Activated T-helper 1 cell treated with Interleukin-2 at 50 U/mL for 16 hours (primary cell): ENCODE data around the gene NOS1AP.
"Not testable (repeated sequence)": the region's sequence is repeated elsewhere in the genome, so short reads cannot be mapped to it uniquely, and the experiment has no call there.

Experiments
- DNase-seq: peaks from one replicate; pipeline ENCODE4 v3.0.0-alpha.2; 2020; ENCODE audit warnings: low read depth

The NOS1AP gene

GRCh38 chr1:162169031-162169790 is 99.7 kb downstream of the NOS1AP start:
- no peak for DNase-seq

- no peak for DNase-seq
These were observed 101.6 kb downstream of the NOS1AP start for GRCh38 chr1:162171111-162171510.

GRCh38 chr1:162172311-162173102 is 103.0 kb downstream of the NOS1AP start:
- DNase-seq, result no peak

- not testable (repeated sequence) for DNase-seq
These were observed 104.1 kb downstream of the NOS1AP start for GRCh38 chr1:162173607-162174006.

DNA sequence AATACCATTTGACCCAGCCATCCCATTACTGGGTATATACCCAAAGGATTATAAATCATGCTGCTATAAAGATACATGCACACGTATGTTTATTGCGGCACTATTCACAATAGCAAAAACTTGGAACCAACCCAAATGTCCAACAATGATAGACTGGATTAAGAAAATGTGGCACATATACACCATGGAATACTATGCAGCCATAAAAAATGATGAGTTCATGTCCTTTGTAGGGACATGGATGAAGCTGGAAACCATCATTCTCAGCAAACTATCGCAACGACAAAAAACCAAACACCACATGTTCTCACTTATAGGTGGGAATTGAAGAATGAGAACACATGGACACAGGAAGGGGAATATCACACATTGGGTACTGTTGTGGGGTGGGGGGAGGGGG is 104.5 kb downstream of the NOS1AP start:
- DNase-seq, result not testable (repeated sequence)

DNA sequence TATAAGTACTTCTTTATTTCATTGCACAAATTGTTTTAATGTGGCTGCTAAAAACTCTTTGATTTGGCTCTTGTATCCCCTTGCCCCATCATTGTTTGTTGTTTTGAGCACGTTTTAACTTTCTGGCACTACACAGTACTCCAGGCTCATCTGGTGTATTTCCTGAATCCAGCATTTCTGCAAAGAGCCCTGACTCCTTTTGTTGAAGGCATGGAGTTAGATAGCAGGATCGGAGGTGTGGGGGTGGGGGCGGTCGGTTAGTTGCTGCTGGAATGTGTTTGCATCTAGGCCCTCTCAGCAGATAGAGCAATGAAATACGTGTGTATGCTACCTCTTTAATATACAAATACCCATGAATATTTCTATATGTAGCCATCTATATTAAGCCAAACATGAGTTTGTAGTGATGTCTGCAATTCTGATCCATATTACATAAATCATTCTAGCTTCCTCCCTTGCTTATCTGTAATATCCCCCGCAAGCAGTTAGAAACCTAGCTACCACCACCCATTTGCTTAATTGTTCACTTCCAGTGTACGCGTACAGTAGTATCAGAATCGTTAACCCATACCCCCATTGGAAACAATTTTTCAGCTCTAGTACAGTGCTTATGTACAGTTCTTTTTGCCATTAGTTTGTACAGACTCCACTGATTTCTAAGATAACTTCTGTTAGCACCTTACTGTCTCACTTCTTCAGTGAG is 106.0 kb downstream of the NOS1AP start:
- DNase-seq, result no peak

DNA sequence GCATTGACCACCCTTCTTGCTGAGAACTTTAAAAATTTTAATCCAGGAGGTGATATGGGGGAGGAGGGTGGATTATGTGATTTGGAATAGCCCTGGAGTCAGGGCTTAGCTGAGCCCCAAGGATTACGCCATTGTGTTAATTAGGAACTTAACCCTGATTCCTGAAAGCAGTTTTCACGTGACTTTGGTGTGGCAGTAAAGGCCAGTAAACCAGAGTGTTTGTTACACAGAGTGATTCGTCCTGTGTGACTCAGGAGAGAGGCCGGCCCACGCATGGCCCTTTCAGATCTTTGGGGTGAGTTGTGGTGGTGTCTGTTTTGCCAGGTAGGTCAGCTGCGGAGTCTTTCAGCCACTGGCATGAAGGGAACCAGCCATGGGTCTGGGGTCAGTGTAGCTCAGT is 107.6 kb downstream of the NOS1AP start:
- DNase-seq, result no peak

- no peak for DNase-seq
These were observed 108.9 kb downstream of the NOS1AP start for GRCh38 chr1:162178432-162178831.

DNA sequence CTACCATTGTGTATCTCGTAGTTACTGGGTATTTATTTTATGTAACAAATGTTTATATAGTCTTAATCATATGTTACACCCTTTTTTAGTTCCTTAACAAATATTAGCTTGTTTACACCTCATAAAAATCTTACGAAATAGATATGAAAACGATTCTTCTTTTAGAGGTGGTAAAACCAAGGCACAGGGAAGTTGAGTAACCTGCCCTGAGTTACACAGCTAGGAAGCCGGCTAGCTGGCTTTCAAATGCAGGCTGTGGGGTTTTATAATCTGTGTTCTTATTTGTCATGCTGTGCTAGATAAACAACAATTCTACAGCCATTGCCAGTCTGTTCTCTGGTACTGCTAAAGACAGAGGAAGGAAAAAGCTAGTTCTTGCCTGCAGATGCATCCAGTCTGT is 109.6 kb downstream of the NOS1AP start:
- no peak for DNase-seq

- no peak for DNase-seq
These were observed 111.3 kb downstream of the NOS1AP start for GRCh38 chr1:162180813-162181212.

DNA sequence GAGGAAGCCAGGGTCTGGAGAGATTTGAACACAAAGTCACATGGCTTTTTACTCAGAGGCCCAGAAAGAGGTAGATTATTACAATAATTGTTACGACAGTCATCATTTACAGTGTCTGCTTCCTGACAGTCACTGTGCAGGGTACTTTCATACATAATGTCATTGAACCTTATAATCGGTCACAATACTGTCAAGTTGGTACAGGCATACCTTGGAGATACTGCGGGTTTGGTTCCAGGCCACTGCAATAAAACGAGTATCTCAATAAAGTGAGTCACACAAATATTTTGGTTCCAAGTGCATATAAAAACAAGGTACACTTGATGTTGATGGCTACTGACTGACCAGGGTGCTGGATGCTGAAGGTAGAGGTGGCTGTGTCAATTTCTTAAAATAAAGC is 112.6 kb downstream of the NOS1AP start:
- DNase-seq, result no peak

GRCh38 chr1:162185314-162186025 is 116.0 kb downstream of the NOS1AP start:
- DNase-seq, result no peak

- no peak for DNase-seq
These were observed 116.5 kb downstream of the NOS1AP start for GRCh38 chr1:162186026-162186374.

GRCh38 chr1:162186406-162186805 is 116.9 kb downstream of the NOS1AP start:
- DNase-seq, result no peak

DNA sequence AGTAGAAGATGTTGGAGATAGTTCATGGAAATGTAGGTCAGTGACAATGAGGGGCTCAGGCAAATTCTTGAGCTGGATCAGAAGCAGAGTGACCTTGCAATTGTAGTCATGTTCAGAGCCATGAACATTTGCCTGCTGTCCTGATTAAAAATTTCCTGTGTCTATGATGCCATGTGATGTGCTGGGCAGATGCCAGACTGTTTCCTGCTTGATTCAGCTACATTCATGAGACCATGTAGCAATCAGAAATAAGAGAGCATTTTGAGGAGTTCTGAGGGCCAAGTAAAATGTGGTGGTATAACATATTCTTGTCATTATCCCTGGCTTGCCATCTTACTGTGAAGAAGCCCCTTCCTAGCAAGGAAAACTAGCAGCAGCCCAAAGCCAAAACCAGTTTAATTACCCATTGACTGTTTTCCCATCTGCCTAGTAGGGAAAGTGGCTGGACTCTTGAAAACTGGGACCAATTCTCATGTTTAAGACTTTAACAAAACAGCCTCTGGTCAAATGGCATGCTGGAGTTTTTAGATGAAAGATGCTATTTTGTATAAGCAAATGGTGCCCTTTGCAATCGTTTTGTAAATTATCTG is 118.3 kb downstream of the NOS1AP start:
- no peak for DNase-seq

DNA sequence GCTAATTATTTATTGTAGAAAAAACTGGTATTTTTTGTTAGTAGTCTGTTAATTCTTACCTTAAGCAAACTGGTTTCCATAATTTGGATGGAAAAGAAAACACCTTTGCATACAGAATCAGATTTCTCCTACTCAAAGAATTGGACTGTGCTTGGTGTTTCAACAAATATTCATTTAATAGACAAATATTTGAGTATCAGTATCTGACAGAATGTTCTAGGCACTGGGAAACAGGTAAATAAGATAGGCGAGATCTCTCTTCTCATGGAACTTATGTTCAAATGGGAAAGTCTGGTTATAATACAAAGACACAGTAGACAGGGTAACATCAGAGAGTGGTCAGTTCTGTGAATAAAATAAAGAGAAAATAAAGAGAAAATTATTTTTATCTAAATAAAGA is 119.9 kb downstream of the NOS1AP start:
- DNase-seq, result no peak

DNA sequence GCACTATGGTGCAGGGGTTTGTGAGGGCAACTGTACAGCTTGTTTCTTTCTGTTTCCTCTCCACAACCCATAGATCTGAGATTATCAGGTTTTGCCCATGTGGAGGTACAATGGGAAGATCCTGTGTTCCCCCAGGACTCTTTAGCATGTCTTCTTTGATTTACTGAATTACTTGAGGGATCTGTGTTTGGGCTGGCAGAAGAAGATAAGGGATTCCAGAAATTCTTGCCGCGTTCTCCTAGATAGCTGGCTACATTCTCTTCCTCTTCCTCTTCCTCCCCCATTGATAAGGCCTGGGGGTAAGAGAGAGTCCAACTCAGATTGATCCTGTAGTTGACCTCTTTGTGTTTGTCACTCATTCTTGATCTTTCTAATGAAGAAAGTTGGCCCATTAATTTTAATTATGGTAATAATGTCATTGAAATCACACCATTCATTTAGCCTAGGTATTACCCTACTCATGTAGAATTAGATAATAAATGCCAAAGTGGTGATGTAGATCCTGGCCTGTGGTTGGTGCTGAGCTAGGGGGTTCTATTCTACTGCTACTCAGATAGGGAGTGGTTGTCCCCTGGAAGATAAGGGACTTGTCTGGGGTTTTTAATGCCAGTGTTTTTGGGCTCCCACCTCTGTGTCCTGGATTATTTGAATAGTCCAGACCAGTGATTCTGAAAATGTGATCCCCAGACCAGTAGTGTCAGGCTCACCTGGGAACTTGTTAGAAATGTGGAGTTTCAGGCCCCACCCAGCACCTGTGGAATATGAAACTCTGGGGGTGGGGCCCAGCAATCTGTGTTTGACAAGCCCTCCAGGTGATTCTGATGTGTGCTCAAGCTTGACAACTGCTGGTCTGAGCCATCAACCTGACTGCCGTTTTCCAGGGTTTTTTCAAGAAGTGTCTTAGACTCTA is 122.2 kb downstream of the NOS1AP start:
- DNase-seq, result no peak

GRCh38 chr1:162192306-162192678 is 122.8 kb downstream of the NOS1AP start:
- DNase-seq, result no peak

DNA sequence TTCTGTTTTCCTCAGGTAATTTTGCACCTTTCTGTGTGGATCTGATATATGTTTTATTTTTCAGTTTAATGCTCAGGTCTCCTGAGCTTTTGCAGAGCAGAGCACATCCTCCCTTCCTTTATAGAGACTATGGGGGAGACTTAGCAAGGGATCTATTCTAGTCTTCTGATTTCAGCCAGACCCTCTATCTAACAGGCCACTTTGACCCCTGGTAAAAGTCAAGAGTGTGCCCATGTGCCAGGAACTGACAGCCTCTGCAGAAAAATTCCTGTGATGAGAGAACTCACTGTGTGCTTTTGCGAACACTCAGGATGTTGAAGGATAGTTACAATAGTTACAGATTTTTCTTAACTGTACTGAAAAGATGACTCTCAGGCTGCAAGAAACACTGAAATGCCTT is 123.3 kb downstream of the NOS1AP start:
- DNase-seq, result no peak

- DNase-seq, result no peak
These were observed 123.7 kb downstream of the NOS1AP start for GRCh38 chr1:162193221-162193620.

DNA sequence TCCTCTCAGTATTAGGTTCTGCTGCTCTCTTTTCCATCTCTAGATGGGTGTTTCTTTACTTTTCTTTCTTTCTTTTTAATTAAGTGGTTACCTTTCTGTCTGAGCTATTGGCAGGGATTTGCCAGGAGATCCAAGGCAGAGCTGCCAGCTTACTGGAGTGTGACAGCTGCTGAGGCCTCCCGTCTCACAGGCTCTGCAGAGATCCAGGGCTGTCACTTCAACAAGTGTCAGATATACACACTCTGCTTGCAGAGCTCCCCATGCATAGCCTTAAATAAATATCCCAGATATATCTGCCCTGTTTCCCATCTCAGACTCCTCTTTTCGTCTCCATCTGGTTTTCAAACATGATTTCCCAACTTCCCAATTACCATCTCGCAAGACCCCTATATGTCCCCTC is 124.3 kb downstream of the NOS1AP start:
- no peak for DNase-seq
